D721Med (cell line): ENCODE results near the gene TSC22D3.

Source experiments
- DNase-seq: peaks from one replicate; pipeline ENCODE4 v3.0.0; 2011; ENCODE audit warnings: low spot score; ENCODE audit not compliant: insufficient read length
- FAIRE-seq: peaks from 2 replicates; lab custom pipeline; 2011; peaks lifted over from hg19 to GRCh38; lab: Jason Lieb, UNC
- CTCF ChIP-seq: IDR thresholded peaks from 2 replicates; pipeline ENCODE4 v1.5.1; 2012; ENCODE audit warnings: mild to moderate bottlenecking, control low read depth; ENCODE audit not compliant: insufficient read depth; ENCODE audit errors: missing control alignments

Gene TSC22D3

DNA sequence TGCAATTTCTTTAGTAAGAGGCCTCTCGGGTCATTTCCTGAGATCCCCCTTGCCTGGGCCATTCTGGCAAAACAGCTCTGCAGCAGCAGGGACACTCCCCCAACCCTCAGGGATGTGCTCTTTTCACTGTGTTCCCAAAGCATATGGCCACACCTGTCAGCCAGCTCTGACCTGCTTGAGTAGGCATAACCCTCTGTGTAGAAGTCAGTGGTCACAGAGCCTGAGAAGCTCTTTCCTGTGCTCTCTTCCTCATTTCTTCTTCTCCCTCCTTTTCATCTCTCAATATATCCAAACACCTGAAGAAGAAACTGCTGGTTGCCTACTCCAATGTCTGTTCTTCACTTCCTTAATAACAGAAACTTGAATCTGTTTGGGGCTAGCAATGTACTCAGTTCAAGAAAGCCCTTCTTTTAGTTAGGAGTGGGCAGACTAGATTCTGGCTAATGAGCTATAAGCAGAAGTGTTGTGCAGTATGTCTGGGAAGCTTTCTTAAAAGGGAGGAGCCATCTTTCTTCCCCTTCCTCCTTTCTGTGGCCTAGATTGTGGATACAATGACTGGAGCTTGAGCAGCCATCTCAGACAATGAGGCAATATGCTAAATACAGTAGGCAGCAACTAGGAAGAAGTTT, 74.0 kb downstream of the TSC22D3 start:
- TF ChIP-seq CTCF: no peak
- no peak for DNase-seq
- FAIRE-seq: no peak

DNA sequence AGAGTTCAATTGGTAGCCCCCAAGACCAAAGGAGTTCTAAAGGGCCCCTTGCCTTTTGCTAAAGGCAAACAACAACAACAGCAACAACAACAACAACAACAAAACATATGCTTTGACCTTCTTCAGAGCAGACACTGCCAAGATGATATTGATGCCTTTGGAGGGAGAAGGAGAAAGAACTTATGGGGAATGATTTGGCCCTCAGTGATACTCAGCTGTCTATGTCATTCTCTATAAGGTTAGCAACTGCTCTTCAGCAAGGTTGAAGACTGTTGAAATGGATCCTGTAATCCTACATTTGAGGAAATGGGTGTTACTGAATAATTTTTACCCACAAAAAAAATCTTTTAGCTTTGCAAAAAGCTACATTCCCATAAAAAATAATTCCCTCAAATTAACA, 74.8 kb downstream of the TSC22D3 start:
- no peak for DNase-seq
- no peak for FAIRE-seq
- no peak for TF ChIP-seq CTCF

DNA sequence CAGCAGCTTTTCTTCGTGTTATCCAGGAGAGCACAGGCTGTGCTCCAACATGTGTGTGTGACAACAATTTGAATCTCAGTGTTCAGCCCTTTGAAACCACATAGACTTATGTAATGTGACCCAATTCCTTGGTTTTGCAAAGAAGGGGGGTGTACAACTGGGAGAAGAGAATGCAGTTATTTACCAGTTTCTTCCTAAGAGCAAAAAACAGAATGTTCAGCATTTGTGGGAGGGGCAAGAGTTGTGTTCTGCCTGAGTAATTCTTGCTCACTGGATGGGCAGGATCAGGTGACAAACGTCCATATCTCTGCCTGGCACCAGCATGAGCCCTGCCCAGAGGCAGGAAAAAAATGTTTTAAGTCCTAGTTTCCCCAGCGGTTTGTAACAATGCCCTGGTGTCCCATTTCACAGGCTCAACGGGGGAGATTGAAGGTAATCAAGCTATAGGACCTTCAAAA, 75.2 kb downstream of the TSC22D3 start:
- DNase-seq (no peak), FAIRE-seq (no peak)
- no peak for TF ChIP-seq CTCF

- TF ChIP-seq CTCF: no peak
- FAIRE-seq (no peak), DNase-seq (no peak)
Measured at GRCh38 chrX:107699616-107700015, 76.0 kb downstream of the TSC22D3 start.

- no peak for FAIRE-seq
- no peak for DNase-seq
- no peak for TF ChIP-seq CTCF
Measured at GRCh38 chrX:107691024-107691448, 84.6 kb downstream of the TSC22D3 start.

DNA sequence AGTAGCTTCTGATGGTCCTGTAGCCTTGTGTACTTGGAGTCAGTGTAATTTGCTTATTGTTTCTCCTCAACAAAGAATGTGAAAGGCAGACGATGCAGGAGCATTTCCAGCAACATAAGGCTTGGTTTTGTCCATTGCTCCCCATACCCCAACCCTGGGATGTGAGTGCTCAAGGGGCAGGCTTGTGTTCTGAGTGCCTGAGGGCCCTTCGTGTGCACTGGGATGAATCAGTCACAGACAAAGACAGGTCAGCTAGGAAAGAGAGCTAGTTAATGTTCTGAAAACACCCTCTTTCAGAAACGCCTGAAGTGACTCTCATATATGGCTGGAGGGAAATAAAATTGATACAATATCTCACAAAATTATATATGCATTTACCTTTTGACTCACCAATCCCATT, 88.1 kb downstream of the TSC22D3 start:
- no peak for FAIRE-seq

More for the DNA sequence above, 88.1 kb downstream of the TSC22D3 start:
- no peak for DNase-seq
- no peak for TF ChIP-seq CTCF
